Progenitor cell of endocrine pancreas (in vitro differentiated cells): Measurements from ENCODE around the gene PSMB7. TPM values are rescaled to one million over a fixed set of nuclear protein-coding genes. Genes with fewer than 3 reads are reported as not detected.

Source experiments
- DNase-seq: peaks from one replicate; pipeline ENCODE4 v3.0.0; 2021; ENCODE audit warnings: low spot score; ENCODE audit not compliant: unreplicated experiment
- H3K27ac Mint-ChIP-seq: 2 replicates; pipeline ENCODE4 v1.8.0; 2021; ENCODE audit warnings: mild to moderate bottlenecking, moderate library complexity, mixed read lengths
- H3K27me3 Mint-ChIP-seq: 2 replicates; pipeline ENCODE4 v1.8.0; 2021; ENCODE audit warnings: mixed read lengths
- H3K36me3 Mint-ChIP-seq: 2 replicates; pipeline ENCODE4 v1.8.0; 2022; ENCODE audit warnings: mixed read lengths; ENCODE audit not compliant: insufficient read depth
- H3K4me1 Mint-ChIP-seq: 2 replicates; pipeline ENCODE4 v1.8.0; 2021; ENCODE audit warnings: low read depth, mixed read lengths
- H3K4me3 Mint-ChIP-seq: 2 replicates; pipeline ENCODE4 v1.8.0; 2021; ENCODE audit warnings: low read depth, mild to moderate bottlenecking, moderate library complexity, mixed read lengths
- H3K9me3 Mint-ChIP-seq: 2 replicates; pipeline ENCODE4 v1.8.0; 2021; ENCODE audit warnings: low read depth, mixed read lengths
- total RNA-seq: library from RNA; stranded (reverse); gene quantifications from 2 replicates; pipeline ENCODE4 v1.2.1, GENCODE V29; 2021
- TF ChIP-seq, protein P1 (sequence below): fragments of 200-600 bp; sonication (generic); IDR thresholded peaks from one replicate; pipeline ENCODE4 v1.5.0; 2021; ENCODE audit warnings: antibody characterized with exemption, mild to moderate bottlenecking; ENCODE audit not compliant: unreplicated experiment

Gene PSMB7
- total RNA-seq, 1 donor from 2014 or later = 144 TPM

DNA sequence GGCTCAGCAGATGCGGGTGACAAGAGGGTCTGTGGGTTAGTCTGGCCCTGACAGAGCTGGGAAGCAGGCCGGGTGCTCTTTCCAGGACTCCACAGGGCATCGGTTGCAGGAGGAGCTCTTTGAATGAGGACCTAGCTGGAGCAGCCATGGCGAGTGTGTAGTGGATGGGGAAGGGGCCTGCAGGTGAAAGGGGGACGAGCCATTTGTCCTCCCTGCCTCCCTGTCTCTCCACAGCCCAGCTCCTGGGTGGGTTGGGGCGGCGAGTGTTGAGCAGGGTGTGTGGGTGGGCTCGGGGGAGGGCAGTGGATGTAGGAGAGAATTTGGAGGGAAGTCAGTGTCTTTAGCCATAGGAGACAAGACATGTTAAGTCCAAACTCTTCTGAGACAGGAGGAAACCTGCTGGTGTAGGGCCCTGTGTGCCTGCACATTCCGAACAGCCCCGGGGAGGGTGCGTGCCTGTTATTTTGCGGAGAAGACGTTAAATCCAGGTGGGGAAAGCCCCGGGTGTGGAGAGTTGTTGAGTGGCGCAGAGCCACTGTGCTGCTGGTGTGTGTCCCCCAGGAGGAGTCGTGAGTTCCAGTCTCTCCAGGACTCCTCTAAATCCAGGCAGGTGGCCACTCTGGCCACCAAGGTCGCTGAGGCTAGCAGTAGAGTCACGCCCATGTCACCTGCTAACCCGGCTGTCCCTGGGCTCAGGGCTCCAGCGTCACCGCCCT, 73.6 kb downstream of the PSMB7 start:
- TF ChIP-seq, protein P1, sequence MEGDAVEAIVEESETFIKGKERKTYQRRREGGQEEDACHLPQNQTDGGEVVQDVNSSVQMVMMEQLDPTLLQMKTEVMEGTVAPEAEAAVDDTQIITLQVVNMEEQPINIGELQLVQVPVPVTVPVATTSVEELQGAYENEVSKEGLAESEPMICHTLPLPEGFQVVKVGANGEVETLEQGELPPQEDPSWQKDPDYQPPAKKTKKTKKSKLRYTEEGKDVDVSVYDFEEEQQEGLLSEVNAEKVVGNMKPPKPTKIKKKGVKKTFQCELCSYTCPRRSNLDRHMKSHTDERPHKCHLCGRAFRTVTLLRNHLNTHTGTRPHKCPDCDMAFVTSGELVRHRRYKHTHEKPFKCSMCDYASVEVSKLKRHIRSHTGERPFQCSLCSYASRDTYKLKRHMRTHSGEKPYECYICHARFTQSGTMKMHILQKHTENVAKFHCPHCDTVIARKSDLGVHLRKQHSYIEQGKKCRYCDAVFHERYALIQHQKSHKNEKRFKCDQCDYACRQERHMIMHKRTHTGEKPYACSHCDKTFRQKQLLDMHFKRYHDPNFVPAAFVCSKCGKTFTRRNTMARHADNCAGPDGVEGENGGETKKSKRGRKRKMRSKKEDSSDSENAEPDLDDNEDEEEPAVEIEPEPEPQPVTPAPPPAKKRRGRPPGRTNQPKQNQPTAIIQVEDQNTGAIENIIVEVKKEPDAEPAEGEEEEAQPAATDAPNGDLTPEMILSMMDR = no peak
- DNase-seq = no peak
- Mint-ChIP-seq H3K4me1 (no peaks in the 10 kb centered on the region), H3K27ac (no peak overlapping the region), H3K27me3 (no peaks in the 10 kb centered on the region), H3K4me3 (no peak overlapping the region), H3K36me3 (peaks cover 15% of the 10 kb centered on the region), H3K9me3 (peaks cover 4% of the 10 kb centered on the region)

DNA sequence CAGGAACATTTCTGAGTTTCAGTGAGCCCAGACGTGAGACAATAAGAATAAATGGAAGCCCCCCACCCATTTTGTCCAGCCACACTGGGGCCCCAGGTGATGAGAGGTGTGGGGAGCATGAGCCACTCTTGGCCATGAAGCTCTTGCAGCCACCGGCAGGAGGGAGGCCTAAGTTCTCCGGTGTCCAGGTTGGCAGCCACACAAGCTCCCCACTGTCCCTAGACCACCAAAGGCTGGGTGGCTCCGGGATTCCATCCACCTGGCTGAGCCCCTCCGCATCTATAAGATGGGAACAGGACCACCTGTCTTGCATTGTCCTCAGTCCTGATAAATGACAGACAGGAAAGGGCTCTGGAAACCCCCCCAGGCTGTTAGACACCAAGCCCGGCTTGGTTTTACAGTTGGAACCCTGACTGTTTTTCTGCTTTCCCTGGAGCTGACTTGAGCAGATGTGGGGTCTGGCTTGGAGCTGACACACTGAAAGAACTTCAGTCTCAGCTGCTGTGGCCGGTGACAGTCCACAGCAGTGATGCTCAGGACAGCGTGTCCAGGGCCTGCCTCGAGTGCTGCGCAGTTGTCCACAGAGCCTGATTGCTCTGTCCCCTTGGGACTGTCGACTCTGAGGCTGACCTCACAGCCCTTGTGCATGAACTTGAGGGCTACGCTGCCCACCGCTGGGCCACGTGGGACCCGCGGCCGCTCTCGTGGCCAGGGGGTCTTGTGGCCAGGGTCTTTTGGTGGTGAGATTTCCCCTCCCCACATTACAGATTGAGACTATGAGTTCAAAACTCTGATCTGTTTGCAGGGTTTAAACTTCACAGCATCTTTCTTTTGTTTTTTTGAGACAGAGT, 74.8 kb downstream of the PSMB7 start:
- Mint-ChIP-seq H3K9me3 (peaks cover 4% of the 10 kb centered on the region), H3K36me3 (peaks cover 18% of the 10 kb centered on the region), H3K4me1 (no peaks in the 10 kb centered on the region), H3K4me3 (no peak overlapping the region), H3K27me3 (no peaks in the 10 kb centered on the region), H3K27ac (no peak overlapping the region)
- DNase-seq = no peak
- TF ChIP-seq, protein P1 = no peak

DNA sequence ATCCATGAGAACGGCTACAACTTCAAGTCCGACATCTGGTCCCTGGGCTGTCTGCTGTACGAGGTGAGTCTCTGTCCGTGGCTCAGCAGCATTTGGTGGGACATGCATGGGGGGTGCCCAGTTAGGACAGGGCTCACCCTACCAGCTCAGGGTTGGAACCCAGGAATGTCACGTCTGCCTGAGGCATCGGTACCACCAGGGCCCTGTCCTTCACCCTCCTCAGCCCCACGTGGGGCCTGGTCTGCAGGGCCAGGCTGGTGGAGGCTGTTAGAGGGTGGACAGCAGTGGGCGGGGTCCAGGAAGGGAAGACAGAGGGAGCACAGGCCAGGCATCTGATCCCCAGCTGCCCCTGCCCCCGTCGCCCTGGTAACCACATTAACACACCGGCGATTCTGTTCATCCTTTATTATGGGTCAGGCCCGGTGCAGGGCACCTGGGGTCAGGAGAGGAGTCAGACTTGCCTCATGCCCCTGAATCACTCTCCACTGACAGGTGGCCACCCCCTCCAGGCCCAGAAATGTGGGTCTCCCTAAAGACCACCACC, 75.6 kb downstream of the PSMB7 start:
- TF ChIP-seq, protein P1 = no peak
- Mint-ChIP-seq H3K4me1 (no peaks in the 10 kb centered on the region), H3K36me3 (peaks cover 18% of the 10 kb centered on the region), H3K27ac (no peak overlapping the region), H3K4me3 (no peak overlapping the region), H3K9me3 (peaks cover 4% of the 10 kb centered on the region), H3K27me3 (no peaks in the 10 kb centered on the region)
- no peak for DNase-seq

DNA sequence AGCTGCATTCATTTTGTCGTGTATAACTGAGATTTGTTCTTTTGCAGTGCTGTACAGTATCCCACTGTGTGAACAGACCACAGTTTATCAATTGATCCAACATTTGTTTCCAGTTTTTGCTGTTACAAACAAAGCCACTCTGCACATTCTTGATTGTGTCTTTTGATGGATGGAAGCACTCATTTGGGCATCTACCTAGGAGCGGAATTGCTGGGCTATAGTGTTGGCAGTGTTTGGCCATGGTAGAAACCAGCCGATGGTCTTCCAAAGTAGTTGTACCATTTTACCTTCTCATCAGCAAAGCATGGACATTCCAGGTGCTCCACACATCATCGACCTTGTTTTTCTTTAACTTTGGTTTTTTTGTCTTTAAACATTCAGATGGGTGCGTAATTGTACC, 77.7 kb downstream of the PSMB7 start:
- H3K4me3 Mint-ChIP-seq = no peak overlapping the region
- no peaks in the 10 kb centered on the region for H3K27me3 Mint-ChIP-seq
- TF ChIP-seq, protein P1 = no peak
- DNase-seq = no peak
- H3K9me3 Mint-ChIP-seq = peaks cover 4% of the 10 kb centered on the region
- no peaks in the 10 kb centered on the region for H3K4me1 Mint-ChIP-seq
- H3K27ac Mint-ChIP-seq = no peak overlapping the region
- H3K36me3 Mint-ChIP-seq = peaks cover 18% of the 10 kb centered on the region

DNA sequence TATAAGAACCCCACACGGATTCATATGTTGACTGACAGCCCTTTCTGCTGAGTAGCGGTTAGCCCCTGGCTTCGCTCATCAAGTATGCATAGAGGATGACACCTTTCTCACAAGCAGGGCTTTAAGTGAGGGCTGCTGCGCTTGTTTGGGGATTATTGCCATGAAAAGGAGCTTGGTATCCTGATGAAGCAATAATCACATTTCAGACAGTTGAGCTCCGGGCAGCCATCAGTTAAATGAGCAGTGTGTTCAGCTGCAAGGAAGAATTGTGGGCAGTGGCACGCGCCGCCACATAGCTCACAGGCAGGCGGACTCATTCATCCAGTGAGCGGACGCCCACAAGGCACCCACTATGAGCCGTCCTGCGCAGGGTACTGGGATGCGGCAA, 79.9 kb downstream of the PSMB7 start:
- H3K9me3 Mint-ChIP-seq = peaks cover 4% of the 10 kb centered on the region
- TF ChIP-seq, protein P1 = no peak
- no peaks in the 10 kb centered on the region for H3K4me1 Mint-ChIP-seq
- H3K4me3 Mint-ChIP-seq = no peak overlapping the region
- no peak overlapping the region for H3K27ac Mint-ChIP-seq
- DNase-seq = no peak
- H3K36me3 Mint-ChIP-seq = peaks cover 18% of the 10 kb centered on the region
- no peaks in the 10 kb centered on the region for H3K27me3 Mint-ChIP-seq
